ENCODE results near the gene COL9A1.

Gene COL9A1

DNA sequence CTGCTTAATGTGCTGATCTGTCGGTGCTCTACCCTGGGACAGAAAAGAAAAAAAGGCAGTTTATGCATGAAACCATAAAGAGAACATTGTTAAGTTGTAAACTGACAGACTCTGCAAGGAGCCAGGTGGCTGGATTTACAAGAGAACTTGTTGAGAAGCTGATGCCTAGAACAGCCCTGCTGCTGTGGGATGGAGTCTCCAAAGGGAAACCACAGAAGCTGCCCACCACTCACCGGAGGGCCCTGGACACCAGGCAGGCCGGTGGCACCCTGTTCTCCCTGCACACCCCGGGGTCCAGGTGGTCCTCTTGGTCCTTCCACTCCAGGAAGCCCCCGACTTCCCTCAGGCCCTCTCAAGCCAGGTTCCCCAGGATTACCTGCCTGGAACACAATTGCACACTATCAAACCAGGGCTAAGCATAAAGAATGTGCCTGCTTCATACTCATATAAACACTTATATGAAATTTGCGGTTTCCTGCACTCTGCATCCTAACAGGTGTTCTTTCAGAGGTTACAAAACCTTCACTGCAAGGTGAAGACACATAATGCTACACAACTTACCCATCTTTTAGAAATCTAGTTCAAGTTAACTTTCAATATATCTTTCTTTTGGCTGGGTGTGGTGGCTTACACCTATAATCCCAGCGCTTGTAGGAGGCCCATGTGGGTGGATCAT, 68.2 kb downstream of the COL9A1 start:
- in situ Hi-C loops (cut with MboI; ENCODE audit: low sequenced_read_pairs), result no loop called here

DNA sequence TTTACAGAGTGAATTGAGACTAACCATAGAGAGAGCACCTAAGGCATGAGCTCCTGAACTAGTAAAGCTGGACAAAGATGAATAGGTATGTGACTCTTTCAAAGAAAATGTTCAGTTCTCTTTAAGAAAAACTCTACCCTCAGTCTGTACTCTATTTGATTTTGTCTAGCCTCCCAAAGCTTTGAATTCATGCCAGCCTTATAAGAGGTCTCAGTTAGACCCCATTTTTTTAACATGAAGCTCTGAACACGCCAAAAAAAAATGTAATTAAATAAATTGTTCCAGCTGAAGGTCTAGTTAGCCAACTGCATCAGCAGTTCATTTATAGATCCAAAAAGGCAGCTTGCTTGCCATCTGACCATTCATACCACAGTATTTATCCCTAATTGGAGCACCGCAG, 71.6 kb downstream of the COL9A1 start:
- in situ Hi-C loops (cut with MboI; ENCODE audit: low sequenced_read_pairs), result no loop called here

DNA sequence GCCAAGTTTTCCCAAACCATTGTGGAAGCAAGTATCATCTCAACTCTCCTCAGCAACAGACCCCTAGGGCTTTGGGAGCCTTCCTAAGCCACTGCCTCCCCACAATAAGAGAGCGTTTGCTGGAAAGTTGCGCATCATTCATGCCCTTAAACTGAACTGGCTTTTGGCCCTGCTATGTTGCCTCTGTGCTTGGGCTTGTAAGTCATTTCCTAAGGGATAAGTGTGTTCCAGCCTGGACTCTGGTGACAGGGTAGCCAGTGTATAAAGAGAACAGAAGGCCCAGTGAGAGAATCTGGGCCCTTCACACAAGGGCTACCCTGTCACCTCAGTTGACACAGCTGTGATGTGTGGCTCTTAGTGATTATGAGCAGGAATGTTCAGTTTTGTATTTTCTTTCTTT, 77.8 kb downstream of the COL9A1 start:
- in situ Hi-C loops (cut with MboI; ENCODE audit: low sequenced_read_pairs), result no loop called here

DNA sequence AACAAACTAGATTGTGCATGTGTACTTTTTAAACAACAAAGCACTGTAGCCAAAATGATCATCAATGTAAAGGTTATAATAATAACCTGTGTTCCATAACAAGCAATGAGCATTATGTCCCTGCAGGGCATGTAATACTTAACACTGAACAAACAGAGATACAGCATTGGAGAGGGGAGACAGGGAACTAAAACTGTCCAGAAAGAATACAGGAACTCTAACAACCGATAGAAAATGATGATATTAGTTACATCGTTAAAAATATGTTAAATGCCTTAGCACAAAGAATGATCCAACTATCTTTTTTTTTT, 80.5 kb downstream of the COL9A1 start:
- in situ Hi-C loops (cut with MboI; ENCODE audit: low sequenced_read_pairs), result no loop called here

DNA sequence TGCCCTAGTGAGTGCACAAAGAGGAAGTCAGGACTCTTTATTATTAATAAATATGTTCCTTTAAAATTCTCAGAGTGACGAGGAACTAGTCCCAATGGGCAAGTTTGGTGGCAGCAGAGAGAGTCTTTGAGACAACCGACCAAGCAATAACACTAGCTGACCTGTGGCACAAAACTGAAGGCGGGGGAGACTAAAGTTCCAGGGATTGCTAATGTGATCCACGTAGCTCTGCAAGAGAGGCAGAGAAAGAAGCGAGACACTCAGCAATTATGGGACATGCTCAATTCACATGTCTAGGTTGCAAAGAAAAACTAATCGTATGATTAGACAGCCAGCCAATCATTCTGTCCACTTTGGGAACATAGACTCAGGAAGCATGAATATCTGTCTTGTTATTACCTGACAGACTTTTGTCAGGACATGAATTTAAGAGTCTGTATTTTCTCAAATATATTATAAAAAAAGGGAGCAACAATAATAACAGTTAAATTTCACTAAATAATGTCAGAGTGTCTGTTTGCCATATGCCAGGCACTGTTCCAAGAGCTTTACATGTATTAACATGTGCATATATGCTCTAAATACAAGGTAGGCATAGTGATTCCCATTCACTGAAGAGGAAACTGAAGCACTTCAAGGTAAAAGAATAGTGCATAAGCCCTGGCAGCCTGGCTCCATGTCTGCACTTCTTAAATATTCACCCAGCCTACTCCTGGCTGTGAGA, 81.0 kb downstream of the COL9A1 start:
- in situ Hi-C loops (cut with MboI; ENCODE audit: low sequenced_read_pairs), result no loop called here

DNA sequence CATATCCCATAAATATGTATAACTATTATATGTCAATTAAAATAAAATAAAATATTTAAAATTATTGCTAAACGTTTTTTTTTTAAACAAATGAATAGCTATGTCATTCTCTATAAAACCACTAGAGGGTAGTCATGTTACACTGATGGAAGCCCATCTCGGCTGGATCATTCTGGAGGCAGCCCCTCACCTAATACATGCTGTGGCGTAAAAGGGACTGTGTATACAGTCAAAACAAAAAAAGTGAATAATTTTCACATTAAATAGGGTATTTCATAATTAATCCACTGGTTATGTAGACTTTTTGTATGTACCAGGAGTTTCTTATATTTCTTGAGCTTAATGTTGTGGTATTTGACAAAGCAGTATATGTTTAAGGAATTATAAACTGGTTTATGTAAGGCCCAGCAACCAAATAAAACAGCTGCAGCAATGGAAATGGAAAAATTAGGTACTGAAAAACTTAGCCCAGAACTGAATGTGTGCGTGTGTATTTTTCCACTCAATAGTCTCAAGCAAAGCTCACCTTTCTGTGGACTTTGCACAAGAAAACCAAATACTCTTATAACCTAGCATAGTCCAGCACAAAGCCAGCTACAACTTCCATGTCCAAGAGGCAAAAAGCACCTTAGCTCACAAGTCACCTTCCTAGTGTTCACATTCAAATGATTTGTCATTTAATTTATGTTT, 81.7 kb downstream of the COL9A1 start:
- in situ Hi-C loops (cut with MboI; ENCODE audit: low sequenced_read_pairs), result no loop called here

DNA sequence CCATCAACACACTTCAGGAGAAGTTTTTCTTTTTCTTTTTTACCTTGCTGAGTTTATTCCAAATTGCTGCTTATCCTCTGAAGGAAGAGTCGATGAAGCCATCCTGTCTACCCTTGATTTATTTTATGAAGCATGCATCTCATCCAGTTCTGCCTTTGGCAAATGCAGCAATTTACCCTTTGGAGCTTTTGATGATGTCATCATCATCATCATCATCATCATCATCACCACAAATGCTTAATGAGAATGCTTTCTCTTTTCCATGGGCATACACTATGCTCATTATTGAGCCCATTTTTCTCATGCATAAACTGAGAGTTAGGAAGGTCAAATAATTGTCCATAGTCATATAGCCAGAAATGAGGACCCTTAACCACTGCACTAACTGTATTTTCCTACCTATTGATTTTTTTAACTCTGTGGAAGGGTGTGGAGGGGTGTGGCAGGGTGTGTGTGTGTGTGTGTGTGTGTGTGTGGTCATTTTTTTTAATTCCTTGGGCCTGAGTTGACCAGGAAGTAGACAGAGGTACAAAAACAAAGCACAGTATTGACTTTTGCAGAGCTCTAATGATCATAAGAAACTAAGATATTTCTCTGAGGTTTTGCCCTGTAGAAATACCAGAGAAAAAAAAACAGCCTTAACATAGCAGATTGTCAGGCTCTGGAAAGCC, 82.8 kb downstream of the COL9A1 start:
- in situ Hi-C loops (cut with MboI; ENCODE audit: low sequenced_read_pairs), result no loop called here

DNA sequence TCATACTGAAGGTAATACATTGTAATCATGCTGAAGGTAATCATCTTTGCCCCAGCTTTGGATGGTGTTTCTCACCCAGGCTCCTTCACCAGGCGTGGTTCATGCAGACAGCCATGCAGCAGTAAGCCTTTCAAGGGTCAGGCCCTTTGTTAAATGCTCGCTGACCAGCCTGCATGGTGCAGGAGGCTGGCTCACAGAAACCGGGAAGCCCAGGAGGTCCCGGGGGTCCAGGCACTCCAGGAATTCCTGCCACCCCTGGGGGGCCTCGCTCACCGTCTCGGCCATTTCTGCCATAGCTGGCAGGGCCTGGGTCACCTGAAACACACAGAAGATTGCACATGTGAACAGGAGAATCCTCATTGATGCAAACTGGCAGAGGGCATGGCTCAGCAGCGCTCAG, 86.1 kb downstream of the COL9A1 start:
- in situ Hi-C loops (cut with MboI; ENCODE audit: low sequenced_read_pairs), result no loop called here

DNA sequence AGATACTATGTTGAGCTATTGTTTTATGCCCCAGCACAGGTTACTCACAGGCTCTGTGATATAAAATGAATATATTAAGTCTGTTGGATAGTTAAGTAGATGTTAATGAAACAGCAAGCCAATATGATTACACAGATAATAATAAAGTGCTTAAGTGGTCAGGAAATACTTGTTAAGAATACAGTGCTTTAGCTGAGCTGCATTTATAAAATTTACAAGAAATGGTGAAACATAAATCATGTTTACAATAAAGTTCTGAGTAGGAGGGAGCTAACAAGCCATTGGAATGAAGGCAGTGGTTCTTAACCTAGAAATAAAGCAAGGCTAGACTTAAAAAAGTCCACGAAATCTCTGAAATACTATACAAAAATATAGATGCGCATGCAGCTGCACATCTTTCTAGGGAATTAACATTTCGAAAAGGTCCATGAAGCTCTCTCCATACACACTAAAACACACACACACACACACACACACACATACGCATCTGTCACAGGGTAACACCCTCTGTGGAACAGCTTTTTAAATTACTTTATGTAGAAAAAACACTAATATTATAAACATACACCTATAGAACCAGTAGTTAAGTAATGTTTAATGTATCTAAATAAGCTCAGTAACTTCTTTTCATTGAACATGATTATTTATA, 87.3 kb downstream of the COL9A1 start:
- in situ Hi-C loops (cut with MboI; ENCODE audit: low sequenced_read_pairs), result no loop called here

DNA sequence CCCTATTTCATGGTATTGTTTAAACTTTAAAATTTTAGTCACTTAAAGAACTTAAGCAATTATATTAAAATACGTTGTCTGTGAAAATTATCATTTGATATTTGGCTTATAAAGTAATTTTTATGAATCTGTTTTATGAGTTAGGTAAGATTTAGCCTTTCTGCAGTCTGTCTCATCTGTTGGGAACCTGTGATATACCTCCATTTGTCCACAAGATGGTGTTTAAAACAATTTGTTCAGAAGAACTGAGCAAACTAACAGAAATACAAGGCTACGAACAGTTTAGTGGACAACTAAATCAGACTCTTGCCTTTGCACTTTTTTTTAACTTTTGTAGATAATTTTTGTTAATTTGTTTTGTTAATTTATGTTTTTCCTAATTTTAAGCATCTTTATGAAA, 92.4 kb downstream of the COL9A1 start:
- in situ Hi-C loops (cut with MboI; ENCODE audit: low sequenced_read_pairs), result no loop called here

DNA sequence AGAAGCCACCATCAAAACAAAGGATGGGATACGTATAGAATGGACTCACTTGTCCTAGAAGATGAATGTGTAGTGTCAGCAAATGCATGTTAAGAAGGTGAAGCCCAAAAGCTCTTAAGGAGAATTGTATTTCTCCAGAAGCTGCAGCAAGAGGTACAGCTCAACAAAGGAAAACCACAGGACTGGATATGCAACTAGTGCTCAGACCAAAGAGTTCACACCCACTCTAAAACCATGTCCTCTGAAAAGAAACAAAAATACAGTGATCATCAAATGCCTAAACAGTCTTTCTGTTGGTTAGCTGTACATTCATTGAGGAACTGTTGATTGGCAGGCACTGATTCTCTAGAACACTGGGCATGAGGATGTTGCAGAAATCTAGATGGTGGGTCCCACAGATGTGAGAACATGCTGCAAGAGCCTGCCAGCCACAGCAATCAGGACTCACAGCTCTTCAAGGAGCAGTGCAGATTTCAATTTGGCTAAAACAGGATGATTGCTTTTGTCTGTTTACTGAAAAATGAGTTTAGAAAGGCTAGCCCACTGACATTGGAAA, 94.6 kb downstream of the COL9A1 start:
- in situ Hi-C loops (cut with MboI; ENCODE audit: low sequenced_read_pairs), result no loop called here

DNA sequence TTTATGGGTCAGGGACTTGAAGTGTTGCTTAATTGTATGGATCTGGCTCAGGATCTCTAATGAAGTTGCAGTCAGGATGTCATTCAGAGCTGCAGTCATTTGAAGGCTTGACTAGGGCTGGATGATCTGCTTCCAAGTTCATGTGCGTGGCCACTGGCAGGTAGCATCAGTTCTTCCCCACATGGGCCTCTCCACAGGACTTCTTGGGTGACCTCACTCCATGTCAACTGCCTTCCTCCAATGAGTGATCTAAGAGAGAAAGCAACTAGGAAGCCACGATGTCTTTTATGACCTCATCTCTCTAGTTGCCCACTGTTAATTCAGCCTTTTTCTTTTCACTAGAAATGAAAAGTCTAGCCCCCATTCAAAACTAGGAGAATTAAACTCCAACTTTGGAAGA, 104.1 kb downstream of the COL9A1 start:
- in situ Hi-C loops (cut with MboI; ENCODE audit: low sequenced_read_pairs), result no loop called here

DNA sequence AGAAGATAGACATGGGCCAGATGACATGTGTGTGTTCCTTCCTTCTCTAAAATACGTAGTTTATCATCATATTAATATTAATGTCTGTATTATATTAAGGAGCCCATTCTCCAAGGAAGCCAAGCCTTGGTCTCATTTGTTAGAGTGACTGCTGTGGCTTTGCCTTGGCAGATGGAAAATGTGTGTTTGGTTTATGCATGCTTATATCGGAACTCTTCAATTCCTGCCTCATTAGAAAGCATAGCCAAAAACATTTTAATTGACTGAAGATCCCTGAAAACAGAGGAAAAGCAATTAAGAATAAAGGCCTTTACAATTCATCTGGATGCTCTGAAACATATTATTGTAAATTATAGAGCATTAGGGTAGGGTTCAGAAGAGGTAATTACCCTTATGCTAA, 106.4 kb downstream of the COL9A1 start:
- in situ Hi-C loops (cut with MboI; ENCODE audit: low sequenced_read_pairs), result no loop called here

DNA sequence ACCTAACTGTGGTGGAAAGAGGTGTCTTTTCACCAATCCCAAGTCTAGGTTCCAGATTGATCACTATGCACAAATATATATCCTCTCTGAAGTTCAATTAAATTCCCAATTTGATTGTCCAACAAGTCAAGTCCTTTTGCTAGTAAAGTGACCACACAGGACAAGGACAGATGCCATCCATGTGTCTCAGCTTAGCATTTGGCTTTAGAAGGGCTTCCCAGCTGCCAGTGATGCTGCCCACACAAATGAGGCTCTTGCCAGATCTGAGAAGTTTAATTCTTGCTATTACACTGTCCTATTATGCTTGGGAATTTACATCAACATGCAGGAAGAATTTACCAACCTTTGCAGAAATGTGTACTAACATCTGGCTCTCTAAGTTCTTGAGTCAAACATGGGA, 108.5 kb downstream of the COL9A1 start:
- in situ Hi-C loops (cut with MboI; ENCODE audit: low sequenced_read_pairs), result no loop called here

DNA sequence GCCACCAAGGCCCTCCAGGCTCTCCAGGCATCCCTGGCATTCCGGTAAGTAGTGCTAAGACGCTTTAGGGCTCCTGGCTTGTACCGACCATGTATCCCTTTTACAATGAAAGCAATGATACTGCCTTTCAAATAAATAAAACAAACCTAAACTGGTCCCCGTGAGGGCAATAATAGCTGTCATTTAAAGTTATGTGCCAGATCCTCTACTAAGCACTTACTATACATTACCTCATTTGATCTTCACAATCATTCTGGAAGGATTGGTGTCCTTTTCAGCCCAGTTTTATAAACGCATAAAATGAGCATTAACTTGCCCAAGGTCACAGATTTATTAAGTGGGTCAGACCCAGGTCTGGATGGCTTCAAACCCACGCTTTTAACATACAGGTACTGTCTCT, 114.7 kb downstream of the COL9A1 start:
- in situ Hi-C loops (cut with MboI; ENCODE audit: low sequenced_read_pairs), result no loop called here

DNA sequence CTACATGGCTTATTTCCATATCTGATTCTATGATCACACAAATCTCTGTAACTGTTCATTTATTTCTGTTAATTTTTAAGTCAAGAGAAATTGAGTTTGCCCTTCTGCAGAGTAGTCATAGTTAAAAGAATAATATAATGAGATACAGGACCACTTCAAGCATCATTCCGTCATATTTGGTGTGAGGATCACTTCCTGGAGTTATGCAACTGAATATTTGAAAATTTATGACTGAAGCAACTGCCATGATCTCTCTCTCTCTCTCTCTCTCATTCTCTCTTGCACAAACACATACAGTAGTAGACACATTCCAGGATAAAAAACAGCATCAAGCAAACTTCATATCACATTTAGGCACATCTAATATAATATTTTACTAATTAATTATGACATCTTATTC, 116.4 kb downstream of the COL9A1 start:
- in situ Hi-C loops (cut with MboI; ENCODE audit: low sequenced_read_pairs), result no loop called here

DNA sequence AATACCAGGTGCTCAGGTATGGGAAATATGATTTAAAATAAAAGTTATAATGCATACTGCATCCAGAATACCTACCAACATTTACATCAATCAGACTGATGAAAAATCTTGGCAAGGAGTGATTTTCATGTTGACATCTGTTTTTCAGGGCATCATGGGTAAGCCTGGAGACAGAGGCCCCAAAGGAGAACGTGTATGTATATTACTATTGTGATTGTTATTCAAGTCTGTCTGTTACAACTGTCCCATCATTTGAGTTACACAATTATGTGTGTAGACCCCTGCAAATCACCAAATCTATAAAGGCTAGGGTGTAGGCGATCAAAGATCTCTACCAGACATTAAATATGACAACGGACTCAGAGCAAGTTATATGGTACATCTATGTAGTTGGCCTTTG, 118.2 kb downstream of the COL9A1 start:
- in situ Hi-C loops (cut with MboI; ENCODE audit: low sequenced_read_pairs), result no loop called here

DNA sequence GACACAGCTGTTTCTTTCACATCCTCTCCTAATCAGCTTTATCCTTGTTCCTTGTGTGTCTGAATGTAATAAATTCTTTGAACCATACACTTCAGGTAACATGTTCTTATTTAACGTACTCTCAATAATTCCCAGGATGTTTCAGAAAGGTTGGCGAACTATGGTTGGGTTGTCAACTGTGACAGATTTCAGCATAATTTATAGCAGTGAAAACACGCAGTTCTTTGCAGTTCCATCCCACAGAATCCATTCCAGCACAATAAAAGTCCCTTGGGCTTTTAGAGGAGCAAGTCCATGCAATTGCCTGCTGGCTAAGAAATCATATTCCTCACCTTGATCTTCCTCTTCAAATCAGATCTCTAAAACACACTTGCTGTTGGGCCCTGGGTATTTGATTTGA, 119.3 kb downstream of the COL9A1 start:
- in situ Hi-C loops (cut with MboI; ENCODE audit: low sequenced_read_pairs), result no loop called here

DNA sequence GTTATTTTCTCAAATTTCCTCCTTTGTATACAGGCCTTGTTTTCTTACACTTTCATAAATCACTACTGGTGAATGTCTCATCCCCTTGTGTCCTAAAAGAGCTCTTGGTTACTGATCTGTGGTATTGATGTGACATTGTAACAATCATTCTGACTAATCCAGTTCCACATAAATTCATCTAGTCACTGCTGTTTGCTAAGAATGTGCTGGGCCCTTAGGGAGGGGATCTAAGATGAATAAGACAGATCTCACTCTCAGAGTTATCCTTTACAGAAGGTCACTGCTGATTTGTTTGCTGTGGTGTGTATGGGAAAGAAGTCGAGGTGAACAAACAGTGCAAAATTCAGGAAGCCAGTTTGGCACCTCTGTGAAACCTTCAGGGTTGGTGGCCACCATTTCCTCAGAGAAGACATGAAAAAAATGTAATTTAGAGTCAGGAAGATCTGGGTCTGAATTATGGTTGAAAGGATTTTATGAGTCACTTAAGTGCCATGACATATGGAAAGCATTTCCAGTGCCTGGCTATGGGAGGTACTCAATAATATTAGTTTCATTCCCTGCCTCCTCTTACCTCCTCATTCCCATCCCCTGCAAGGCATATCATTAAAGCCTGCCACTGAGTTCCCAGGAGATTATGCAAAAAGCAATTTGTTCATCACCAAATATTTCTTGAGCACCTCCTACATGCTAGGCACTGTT, 121.8 kb downstream of the COL9A1 start:
- in situ Hi-C loops (cut with MboI; ENCODE audit: low sequenced_read_pairs), result no loop called here

DNA sequence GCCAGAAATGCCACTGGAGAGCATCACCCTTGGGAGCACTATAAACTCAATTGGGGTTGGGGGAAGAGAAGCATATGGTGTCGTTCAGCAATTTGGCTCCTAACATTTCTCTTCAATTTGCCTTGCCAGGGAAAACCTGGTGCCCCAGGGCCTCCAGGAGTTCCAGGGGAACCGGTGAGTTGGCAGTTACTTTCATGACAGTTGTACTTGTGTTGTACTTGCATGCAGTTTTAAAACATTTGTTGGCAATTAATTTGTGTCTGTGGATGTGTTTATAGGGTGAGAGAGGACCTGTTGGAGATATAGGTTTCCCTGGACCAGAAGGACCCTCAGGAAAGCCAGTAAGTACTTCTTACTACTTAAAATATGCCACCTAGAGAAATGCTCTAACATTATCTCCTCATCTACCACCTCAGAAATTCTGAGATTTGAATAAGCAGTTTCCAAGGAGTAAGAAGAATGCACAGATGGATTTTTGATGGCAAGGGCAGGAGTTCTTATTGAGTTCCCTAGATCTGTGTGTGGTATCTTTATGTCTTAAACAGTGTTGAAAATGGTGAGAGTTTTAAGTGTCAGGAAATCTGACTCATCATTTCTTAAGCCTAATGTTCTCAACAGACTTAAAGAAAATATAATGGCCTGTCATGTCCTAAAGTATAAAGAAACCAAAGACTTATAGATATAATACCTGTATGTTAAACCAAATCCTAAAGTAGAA, 122.5 kb downstream of the COL9A1 start:
- in situ Hi-C loops (cut with MboI; ENCODE audit: low sequenced_read_pairs), result no loop called here
